Posterior vena cava (tissue), 2 donors: ENCODE results near the gene UBASH3B. TPM values are rescaled to one million over a fixed set of nuclear protein-coding genes. Genes with fewer than 3 reads are reported as not detected.
"Not testable (repeated sequence)": the region's sequence is repeated elsewhere in the genome, so short reads cannot be mapped to it uniquely, and the experiment has no call there.

ENCODE experiments used
- DNase-seq: peaks from one replicate; pipeline ENCODE4 v3.0.0-alpha.2; 2020; ENCODE audit warnings: low spot score
- intact Hi-C, 2 donors: fragments of 100-400 bp; cut with DNase I; formaldehyde crosslinking; loops; one replicate each; pipeline versions ENCODE4 v1.14.1 to v1.14.2; 2022 to 2023
- total RNA-seq, 2 donors: library from RNA; stranded (reverse); fragmentation: NEBNext Ultra II Directional; extraction: Animal tissue kit (Norgen Biotek cat#: 25700); gene quantifications; one replicate each; pipeline ENCODE4 v1.2.1, GENCODE V29; 2021
- donor health status: DM: yes; HTN: yes; CAD: no.
- donor health status: DM: yes; HTN: yes; CAD: no.

The UBASH3B gene
- total RNA-seq, 2 donors from 2014 or later = 13.0 to 23.6 TPM

GRCh38 chr11:122721201-122721963 is 65.9 kb downstream of the UBASH3B start:
- intact Hi-C loops = no loop called here

GRCh38 chr11:122721964-122722266 is 66.4 kb downstream of the UBASH3B start:
- intact Hi-C loops = no loop called here

More at GRCh38 chr11:122721201-122721963, 65.9 kb downstream of the UBASH3B start:
- DNase-seq = no peak

DNA sequence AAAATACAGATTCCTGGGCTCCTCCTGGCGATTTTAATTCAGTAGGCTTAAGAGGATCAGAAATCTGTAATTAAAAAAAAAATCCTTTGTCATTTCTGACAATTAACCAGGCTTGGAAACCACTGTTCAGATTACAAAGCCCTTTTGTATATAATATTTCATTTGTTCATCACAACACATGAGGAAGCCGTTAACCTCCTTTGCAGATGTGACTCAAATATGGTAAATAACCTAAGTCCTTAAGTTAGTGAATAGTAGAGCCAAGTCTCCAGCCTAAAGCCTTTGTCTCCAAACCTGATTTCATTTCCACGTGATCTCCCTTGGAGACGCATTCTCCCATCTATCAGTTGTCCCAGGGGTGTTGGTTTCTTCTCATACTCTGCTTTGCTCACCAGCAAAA is 67.6 kb downstream of the UBASH3B start:
- intact Hi-C loops = no loop called here
- DNase-seq = no peak

More at GRCh38 chr11:122721964-122722266, 66.4 kb downstream of the UBASH3B start:
- no peak for DNase-seq

DNA sequence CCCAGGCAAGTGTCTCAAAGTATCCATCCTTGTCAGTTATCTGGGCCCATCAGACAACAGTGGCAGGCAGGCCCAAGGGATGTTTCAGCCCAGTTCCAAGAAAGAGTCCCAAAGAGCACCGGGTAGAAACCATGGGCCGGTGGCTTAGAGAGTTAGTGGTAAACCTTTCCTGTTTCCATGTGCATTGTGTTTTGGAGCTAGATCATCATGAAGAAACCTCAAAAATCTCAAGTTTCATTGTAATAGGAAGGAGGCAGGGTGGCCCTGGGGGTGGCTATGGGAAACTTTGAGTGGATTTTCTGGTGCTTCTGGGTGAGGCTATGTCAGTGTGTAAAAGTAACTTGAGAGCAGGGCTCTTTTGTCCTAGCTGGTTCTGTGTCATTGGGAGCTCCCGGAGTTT is 68.1 kb downstream of the UBASH3B start:
- DNase-seq = no peak
- intact Hi-C loops = no loop called here

GRCh38 chr11:122724520-122724919 is 69.0 kb downstream of the UBASH3B start:
- intact Hi-C loops = no loop called here
- DNase-seq = no peak

DNA sequence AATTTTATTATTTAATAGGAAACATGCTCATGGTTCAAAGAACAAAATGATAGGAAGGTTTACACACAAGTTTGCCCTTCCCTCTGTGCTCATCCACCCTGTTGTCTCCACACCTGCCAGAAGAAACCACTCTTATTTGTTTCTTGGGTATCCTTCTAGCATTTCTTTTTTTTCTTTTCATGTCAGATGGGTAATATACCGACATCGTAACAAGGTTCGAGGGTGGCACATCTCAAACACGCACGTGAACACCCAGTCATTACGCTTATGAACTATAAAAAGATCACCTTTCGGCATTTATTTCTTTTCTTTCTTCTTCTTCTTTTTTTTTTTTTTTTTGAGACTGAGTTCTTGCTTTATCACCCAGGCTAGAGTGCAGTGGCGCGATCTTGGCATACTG is 70.5 kb downstream of the UBASH3B start:
- intact Hi-C loops = no loop called here
- DNase-seq = no peak

DNA sequence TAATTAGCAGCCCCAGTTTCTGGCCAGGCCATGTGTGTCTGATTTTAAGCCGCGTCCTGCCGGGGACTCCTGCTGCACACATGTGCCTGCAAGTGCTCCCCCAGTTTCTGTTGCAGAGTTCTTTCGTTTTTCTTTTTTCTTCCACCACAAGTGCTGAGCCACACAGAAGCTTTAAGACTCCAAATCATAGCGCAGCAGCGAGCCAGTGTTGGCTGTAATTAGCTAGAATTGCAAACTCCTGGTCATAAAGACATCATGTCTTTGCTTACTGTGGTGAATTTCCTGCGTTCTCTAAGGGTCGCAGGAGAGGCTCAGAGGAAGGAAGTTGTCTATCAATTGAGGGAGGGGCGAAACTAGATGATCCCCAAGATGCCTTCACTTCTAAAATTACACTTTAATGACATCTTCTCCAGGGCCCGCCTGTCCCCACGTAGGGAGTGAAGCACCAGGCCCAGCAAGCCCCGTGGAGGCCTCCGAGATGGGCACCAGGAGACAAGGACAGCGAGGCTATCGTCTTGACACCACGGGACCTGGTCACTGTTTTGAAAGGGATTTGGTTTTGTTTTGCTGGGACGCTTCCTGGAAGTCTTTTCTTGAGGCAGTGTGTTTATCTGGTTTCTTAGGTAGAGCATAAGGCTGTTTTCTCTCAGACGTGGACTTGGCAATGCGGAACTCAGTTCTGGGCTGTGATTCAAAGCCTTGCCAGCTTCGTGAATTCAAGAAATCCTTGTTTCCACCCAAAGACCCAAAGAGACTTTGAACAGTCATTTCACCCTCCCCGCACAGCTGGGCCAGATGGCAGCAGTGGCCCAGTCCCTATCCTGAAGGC is 71.8 kb downstream of the UBASH3B start:
- no peak for DNase-seq
- intact Hi-C loops = no loop called here

- intact Hi-C loops = no loop called here
Observed at GRCh38 chr11:122728561-122728960, 73.0 kb downstream of the UBASH3B start.

GRCh38 chr11:122729139-122729538 is 73.6 kb downstream of the UBASH3B start:
- DNase-seq = no peak
- intact Hi-C loops = no loop called here

More at GRCh38 chr11:122728561-122728960, 73.0 kb downstream of the UBASH3B start:
- no peak for DNase-seq

DNA sequence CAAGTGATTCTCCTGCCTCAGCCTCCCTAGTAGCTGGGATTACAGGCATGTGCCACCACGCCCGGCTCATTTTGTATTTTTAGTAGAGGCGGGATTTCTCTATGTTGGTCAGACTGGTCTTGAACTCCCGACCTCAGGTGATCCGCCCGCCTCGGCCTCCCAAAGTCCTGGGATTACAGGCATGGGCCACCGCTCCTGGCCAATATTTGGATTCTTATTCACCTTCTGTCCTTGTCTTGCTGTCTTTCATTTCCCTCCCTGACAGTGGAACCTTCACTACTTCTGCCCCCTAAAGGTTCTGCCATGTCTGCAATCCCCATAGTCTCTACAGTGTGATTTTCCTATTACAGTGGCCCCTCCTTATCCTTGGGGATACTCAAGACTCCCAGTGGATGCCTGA is 75.2 kb downstream of the UBASH3B start:
- intact Hi-C loops, DNase-seq: not testable (repeated sequence)

- intact Hi-C loops = no loop called here
- no peak for DNase-seq
Observed at GRCh38 chr11:122731500-122731913, 76.0 kb downstream of the UBASH3B start.

- DNase-seq = no peak
- intact Hi-C loops = no loop called here
Observed at GRCh38 chr11:122732342-122733315, 77.1 kb downstream of the UBASH3B start.

- intact Hi-C loops = no loop called here
- DNase-seq = no peak
Observed at GRCh38 chr11:122733318-122733717, 77.8 kb downstream of the UBASH3B start.

DNA sequence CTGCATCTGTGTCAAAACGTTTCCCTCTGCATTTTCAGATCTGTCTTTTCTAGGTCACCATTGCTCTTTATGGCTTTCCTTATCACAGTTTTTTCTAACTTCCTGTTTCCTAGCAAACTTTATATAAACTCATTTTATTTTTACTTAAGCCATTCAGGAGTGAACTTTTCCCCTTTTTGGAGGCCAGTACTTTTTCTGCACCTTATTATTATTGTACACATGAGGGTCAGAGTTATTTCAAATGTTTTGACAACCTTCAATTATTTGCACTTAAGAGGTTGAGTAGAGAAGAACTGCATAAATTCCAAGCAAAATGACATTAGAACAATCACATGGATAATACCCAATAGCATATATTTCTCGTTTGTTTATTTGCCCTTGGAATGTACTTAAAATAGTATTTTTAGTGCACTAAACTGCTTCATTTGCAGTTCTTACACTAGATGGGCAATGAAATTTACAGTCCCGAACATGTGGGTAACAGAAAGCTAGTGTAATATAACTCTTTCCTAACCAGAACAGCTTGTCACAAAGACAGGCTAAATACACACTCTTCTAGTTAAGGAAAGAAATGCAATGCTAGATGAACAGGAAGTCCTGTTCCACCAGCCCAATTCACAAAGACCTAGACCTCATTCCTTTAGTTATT is 79.5 kb downstream of the UBASH3B start:
- intact Hi-C loops = no loop called here
- no peak for DNase-seq

DNA sequence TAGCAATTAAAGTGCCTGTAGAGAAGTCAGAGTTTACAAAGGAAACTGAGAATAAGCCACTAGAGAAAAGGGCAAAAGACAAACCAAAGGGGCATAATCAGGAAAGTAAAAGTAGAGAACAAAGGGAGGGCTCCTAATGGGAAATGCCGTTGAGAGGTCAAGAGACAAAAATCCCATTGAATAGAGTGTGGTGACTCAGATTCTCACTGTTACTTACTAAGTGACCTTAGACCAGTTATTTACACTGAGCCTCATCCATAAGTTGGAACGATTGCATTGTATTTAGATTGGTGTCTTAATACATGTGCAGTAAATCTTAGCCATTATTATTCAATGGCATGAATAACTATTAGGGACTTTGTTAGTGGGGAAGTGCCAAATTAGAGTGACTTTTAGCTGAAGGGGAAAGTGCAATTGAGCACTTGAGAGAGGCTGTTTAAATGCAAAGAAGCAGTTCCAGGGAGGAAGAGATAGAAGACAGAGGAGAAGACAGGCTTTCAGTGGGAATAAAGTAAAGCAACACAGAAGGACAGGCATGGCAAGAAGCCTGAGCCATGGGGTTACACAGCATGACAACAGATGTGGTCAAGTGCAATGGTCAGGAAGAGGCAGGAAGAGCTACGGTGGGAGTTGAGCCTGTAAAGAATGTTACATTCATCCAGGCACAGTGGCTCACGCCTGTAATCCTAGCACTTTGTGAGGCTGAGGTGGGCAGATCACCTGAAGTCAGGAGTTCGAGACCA is 82.6 kb downstream of the UBASH3B start:
- intact Hi-C loops = no loop called here
- no peak for DNase-seq

DNA sequence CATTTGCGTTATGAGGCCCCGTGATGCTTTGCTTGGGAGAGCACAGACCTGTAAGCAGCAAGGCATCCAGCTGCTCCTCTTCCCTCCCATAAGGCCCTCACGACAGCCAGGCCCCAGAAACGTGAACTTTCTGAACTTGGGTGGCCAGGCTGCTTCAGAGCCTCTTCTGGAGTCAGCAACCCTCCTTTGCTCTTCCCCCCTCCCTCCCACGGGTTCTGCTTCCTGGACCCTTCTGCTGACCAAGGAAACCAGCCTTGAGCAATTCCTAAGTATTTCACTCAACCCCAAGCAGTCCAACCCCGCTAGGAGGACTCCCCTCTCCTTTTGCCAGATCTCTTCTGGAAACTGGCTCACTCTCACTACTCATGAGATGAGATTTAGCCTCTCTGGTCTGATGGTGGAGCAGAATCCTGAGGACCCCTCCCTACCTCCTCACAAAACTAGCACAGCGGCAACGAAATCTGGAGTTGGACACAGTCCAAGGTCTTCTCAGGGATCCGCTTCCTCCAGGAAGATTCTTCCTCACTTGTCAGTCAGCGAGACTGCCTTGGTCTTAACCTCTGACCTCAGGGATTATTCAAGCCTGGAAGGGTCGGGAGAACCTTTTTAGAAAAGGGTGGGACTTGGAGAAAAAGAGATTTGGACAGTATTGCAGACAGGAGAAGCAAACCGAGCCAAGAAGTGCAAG is 86.2 kb downstream of the UBASH3B start:
- intact Hi-C loops = no loop called here

DNA sequence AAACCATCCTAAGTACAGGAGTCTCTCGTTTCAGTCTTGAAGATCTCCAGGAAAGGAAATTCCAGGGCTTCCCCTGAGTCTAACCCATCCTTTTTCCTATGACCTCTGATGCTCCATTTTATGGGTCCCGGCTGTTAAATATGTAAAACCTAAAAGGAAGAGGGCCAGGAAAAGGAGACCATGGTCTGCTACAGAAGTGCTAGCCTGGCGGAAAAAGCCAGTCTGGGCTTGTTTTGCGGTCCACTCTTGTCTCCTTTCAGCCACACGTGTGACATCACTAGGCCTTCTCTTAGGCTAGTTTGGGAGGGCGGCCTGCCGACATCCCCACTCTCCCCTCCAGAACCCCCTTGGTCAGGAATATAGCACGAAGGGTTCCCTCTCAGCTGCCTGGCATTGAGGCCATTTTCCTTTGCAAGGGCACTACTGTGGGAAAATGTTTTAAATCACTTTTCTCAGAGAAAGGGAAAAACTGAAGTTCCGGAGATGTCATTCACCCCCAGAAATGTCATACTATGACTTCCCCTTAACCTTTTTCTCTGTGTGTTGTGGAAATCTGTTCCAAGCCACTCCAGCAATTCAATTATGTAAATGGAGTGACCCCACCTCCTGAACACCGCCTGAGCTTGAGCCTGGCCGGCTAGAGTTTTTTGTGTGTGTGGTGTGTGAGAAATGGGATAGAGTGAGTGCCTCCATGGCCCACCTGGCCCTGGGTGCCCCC is 86.9 kb downstream of the UBASH3B start:
- intact Hi-C loops = no loop called here
- no peak for DNase-seq

More for the DNA sequence above, 86.2 kb downstream of the UBASH3B start:
- DNase-seq = peak; percentile 85
